Progenitor cell of endocrine pancreas (in vitro differentiated cells): ENCODE data around the gene FNDC3B. TPM values are rescaled to one million over a fixed set of nuclear protein-coding genes. Genes with fewer than 3 reads are reported as not detected.
A peak's percentile ranks its signal among the peaks of the same experiment; 100 is the strongest.

ENCODE experiments used
- DNase-seq: peaks from one replicate; pipeline ENCODE4 v3.0.0; 2021; ENCODE audit warnings: low spot score; ENCODE audit not compliant: unreplicated experiment
- H3K27ac Mint-ChIP-seq: 2 replicates; pipeline ENCODE4 v1.8.0; 2021; ENCODE audit warnings: mild to moderate bottlenecking, moderate library complexity, mixed read lengths
- H3K27me3 Mint-ChIP-seq: 2 replicates; pipeline ENCODE4 v1.8.0; 2021; ENCODE audit warnings: mixed read lengths
- H3K36me3 Mint-ChIP-seq: 2 replicates; pipeline ENCODE4 v1.8.0; 2022; ENCODE audit warnings: mixed read lengths; ENCODE audit not compliant: insufficient read depth
- H3K4me1 Mint-ChIP-seq: 2 replicates; pipeline ENCODE4 v1.8.0; 2021; ENCODE audit warnings: low read depth, mixed read lengths
- H3K4me3 Mint-ChIP-seq: 2 replicates; pipeline ENCODE4 v1.8.0; 2021; ENCODE audit warnings: low read depth, mild to moderate bottlenecking, moderate library complexity, mixed read lengths
- H3K9me3 Mint-ChIP-seq: 2 replicates; pipeline ENCODE4 v1.8.0; 2021; ENCODE audit warnings: low read depth, mixed read lengths
- total RNA-seq: library from RNA; stranded (reverse); gene quantifications from 2 replicates; pipeline ENCODE4 v1.2.1, GENCODE V29; 2021
- TF ChIP-seq, protein P1 (sequence below): fragments of 200-600 bp; sonication (generic); IDR thresholded peaks from one replicate; pipeline ENCODE4 v1.5.0; 2021; ENCODE audit warnings: antibody characterized with exemption, mild to moderate bottlenecking; ENCODE audit not compliant: unreplicated experiment

The FNDC3B gene
- total RNA-seq, 1 donor from 2014 or later, result 158 TPM

DNA sequence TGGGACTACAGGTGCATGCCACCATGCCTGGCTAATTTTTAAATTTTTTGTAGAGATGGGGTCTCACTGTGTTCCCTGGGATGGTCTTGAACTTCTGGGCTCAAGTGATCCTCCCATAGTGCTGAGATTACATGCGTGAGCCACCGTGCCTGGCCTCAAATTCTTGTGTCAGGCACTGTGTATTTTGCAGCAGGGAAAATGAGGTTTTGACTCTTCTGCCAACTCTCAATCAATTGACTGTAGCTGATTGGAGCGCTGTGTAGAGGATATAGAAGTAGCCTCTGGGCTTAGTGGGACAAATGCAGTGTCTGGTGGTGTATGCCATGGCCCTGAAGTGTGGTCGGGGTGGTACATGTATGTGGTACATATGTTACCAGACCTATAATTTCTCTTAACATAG, 152.3 kb downstream of the FNDC3B start:
- Mint-ChIP-seq H3K9me3 (no peaks in the 10 kb centered on the region), H3K4me3 (no peak overlapping the region), H3K27me3 (no peaks in the 10 kb centered on the region), H3K27ac (peak overlapping the region; percentile 37), H3K36me3 (peaks cover 11% of the 10 kb centered on the region), H3K4me1 (peaks cover 25% of the 10 kb centered on the region)
- no peak for DNase-seq
- TF ChIP-seq, protein P1, sequence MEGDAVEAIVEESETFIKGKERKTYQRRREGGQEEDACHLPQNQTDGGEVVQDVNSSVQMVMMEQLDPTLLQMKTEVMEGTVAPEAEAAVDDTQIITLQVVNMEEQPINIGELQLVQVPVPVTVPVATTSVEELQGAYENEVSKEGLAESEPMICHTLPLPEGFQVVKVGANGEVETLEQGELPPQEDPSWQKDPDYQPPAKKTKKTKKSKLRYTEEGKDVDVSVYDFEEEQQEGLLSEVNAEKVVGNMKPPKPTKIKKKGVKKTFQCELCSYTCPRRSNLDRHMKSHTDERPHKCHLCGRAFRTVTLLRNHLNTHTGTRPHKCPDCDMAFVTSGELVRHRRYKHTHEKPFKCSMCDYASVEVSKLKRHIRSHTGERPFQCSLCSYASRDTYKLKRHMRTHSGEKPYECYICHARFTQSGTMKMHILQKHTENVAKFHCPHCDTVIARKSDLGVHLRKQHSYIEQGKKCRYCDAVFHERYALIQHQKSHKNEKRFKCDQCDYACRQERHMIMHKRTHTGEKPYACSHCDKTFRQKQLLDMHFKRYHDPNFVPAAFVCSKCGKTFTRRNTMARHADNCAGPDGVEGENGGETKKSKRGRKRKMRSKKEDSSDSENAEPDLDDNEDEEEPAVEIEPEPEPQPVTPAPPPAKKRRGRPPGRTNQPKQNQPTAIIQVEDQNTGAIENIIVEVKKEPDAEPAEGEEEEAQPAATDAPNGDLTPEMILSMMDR, result no peak

DNA sequence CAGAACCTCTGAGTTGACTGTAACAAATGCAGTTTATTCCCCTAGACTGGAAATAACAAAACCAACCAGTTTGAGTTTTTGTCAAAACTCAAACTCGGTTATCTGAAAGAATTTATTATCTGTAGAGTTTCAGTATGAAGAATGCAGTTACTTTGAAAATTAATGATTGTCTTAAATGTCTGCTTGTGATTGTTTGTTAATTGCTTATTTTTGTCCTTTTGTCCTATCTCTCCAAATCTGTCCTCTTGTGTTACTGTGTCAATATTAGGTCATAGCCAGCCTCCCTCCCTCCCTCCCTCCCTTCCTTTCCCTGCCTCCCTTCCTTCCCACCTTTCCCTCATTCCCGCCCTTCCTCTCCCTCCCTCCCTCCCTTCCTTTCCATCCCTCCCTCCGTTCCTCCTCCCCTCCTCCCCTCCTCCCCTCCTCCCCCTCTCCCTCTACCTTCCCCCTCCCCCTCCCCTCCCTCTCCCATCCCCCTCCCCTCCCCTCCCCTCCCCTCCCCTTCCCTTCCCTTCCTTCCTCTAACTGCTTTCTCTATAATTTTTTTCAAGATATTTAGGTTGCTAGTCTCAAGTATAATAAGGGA, 153.5 kb downstream of the FNDC3B start:
- H3K36me3 Mint-ChIP-seq, result peaks cover 8% of the 10 kb centered on the region
- TF ChIP-seq, protein P1, result no peak
- no peaks in the 10 kb centered on the region for H3K9me3 Mint-ChIP-seq
- H3K27me3 Mint-ChIP-seq, result no peaks in the 10 kb centered on the region
- peaks cover 25% of the 10 kb centered on the region for H3K4me1 Mint-ChIP-seq
- no peak overlapping the region for H3K27ac Mint-ChIP-seq
- DNase-seq, result no peak
- H3K4me3 Mint-ChIP-seq, result no peak overlapping the region

DNA sequence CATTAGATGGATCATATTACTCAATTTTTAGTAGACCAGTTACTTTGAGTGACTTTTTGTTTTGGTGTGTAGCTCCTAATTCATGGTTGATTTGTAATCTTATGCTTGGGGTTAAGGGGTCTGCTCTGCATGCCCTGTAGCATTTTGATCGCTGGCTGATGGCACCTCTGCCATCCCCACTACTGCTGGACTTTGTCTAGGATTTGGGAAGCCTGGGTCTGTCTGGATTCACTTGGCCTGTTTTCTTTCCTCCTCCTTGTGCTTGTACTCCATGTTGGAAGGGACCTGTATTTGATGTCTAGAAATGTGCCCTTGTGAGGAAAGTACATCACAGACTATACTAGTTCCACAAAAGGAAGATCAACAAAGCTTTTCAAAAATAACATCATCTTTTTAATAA, 154.1 kb downstream of the FNDC3B start:
- TF ChIP-seq, protein P1, result no peak
- DNase-seq, result no peak
- H3K9me3 Mint-ChIP-seq, result peaks cover 1% of the 10 kb centered on the region
- no peaks in the 10 kb centered on the region for H3K27me3 Mint-ChIP-seq
- peaks cover 25% of the 10 kb centered on the region for H3K4me1 Mint-ChIP-seq
- H3K27ac Mint-ChIP-seq, result peak overlapping the region; percentile 31
- H3K36me3 Mint-ChIP-seq, result peaks cover 10% of the 10 kb centered on the region
- H3K4me3 Mint-ChIP-seq, result no peak overlapping the region

DNA sequence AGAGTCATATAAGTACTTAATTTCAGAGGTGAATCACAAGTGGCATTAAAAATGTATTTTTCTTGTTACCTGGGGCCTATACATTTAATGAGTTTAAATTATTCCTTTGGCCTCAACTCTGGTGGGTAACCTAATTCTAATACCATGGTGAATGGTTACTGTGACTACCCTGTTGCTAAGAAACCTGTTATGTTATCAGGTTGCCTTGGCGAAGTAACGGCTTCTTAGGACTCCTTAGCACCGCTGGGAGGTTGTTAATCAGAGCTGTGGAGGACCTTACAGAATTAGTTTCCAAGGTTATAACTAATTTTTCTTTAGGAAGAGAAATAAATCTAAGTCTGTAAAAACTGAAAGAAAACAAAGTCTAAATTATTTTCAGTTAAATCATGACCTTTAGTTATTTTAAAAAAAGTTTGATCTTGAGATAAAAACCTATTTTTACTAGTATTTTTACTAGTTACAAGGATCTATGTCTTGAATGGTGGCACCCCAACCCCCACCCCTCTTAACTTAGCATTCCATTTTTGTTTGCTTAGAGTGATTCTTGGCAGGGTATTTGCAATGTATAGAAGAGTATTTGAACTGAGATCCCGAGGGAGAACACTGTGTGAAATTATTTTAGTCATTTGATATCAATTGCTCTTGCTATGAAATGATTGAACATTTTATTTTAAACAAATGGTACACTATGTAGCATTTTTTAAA, 155.5 kb downstream of the FNDC3B start:
- peaks cover 14% of the 10 kb centered on the region for H3K36me3 Mint-ChIP-seq
- DNase-seq, result no peak
- H3K4me3 Mint-ChIP-seq, result no peak overlapping the region

DNA sequence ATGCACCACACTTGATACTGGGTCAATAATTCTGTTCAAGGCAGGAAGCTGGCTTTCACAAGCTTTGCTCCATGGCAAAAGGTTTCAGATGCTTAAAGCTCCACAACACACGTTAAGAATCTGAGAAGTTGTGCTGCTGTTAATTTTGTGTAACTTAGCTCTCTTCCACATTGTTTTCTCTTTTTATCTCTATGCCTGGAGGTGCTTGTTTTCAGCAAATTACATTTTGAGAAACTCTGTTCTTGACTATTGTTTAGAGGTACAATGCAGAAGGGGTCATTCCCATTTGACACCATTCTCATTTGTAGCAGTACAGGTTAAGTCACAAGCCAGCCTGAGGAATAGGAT, 156.0 kb downstream of the FNDC3B start:
- Mint-ChIP-seq H3K27me3 (no peaks in the 10 kb centered on the region), H3K4me3 (no peak overlapping the region), H3K9me3 (peaks cover 3% of the 10 kb centered on the region), H3K4me1 (peaks cover 27% of the 10 kb centered on the region), H3K27ac (peak overlapping the region; percentile 69), H3K36me3 (peaks cover 16% of the 10 kb centered on the region)
- TF ChIP-seq, protein P1, result no peak
- no peak for DNase-seq

More for the DNA sequence above, 155.5 kb downstream of the FNDC3B start:
- Mint-ChIP-seq H3K27ac (peak overlapping the region; percentile 69), H3K27me3 (no peaks in the 10 kb centered on the region), H3K4me1 (peaks cover 25% of the 10 kb centered on the region), H3K9me3 (peaks cover 3% of the 10 kb centered on the region)
- TF ChIP-seq, protein P1, result no peak
